ENCODE measurements around the gene MAP4K3.

- no peak for TF ChIP-seq POLR2A (IDR thresholded peaks at IDR 0.05)
- no peak for TF ChIP-seq CTCF (IDR thresholded peaks at IDR 0.05)
- TF ChIP-seq POLR2AphosphoS5 (IDR thresholded peaks at IDR 0.05): no peak
Observed at GRCh38 chr2:39407516-39408296, 29.4 kb downstream of the MAP4K3 start.
